MM.1S (cell line): ENCODE measurements around the gene DNTTIP2.

Experiments
- DNase-seq: peaks from one replicate; pipeline ENCODE4 v3.0.0-alpha.2; 2015
- H2AFZ ChIP-seq: fragments of 300-600 bp; sonication (generic); 2 replicates; pipeline ENCODE4 v1.6.0; 2016; ENCODE audit warnings: antibody characterized with exemption, low read length
- H3F3A ChIP-seq: fragments of 300-600 bp; sonication (generic); 2 replicates; pipeline ENCODE4 v1.6.1; 2016; ENCODE audit warnings: mild to moderate bottlenecking, antibody characterized with exemption, low read length, moderate library complexity, mixed read lengths; ENCODE audit not compliant: insufficient read depth
- H3K27ac ChIP-seq: fragments of 300-600 bp; sonication (generic); 2 replicates; pipeline ENCODE4 v1.5.1; 2016; ENCODE audit warnings: mild to moderate bottlenecking, low read length
- H3K27me3 ChIP-seq: fragments of 300-600 bp; sonication (generic); replicated peaks from 2 replicates; pipeline ENCODE4 v1.6.0; 2016; ENCODE audit warnings: low read length; ENCODE audit not compliant: insufficient read depth
- H3K36me3 ChIP-seq: fragments of 300-600 bp; sonication (generic); replicated peaks from 2 replicates; pipeline ENCODE4 v1.6.1; 2016; ENCODE audit warnings: mild to moderate bottlenecking, low read length, mixed read lengths; ENCODE audit not compliant: insufficient read depth
- H3K4me1 ChIP-seq: fragments of 300-600 bp; sonication (generic); 2 replicates; pipeline ENCODE4 v1.6.1; 2016; ENCODE audit warnings: low read length, mixed read lengths
- H3K4me2 ChIP-seq: fragments of 300-600 bp; sonication (generic); 2 replicates; pipeline ENCODE4 v1.6.0; 2016; ENCODE audit warnings: low read depth, low read length
- H3K4me3 ChIP-seq: fragments of 300-600 bp; sonication (generic); 2 replicates; pipeline ENCODE4 v1.5.1; 2016; ENCODE audit warnings: low read length, mixed read lengths
- H3K79me2 ChIP-seq: fragments of 300-600 bp; sonication (generic); 2 replicates; pipeline ENCODE4 v1.6.1; 2016; ENCODE audit warnings: mixed run types, low read length, mixed read lengths
- H3K9ac ChIP-seq: fragments of 300-600 bp; sonication (generic); 2 replicates; pipeline ENCODE4 v1.6.1; 2016; ENCODE audit warnings: low read length, mixed read lengths
- H3K9me2 ChIP-seq: fragments of 300-600 bp; sonication (generic); replicated peaks from 2 replicates; pipeline ENCODE4 v1.6.1; 2016; ENCODE audit warnings: mild to moderate bottlenecking, low read length, mixed read lengths; ENCODE audit not compliant: insufficient read depth
- H3K9me3 ChIP-seq: fragments of 300-600 bp; sonication (generic); replicated peaks from 2 replicates; pipeline ENCODE4 v1.6.1; 2016; ENCODE audit warnings: mild to moderate bottlenecking, low read length, mixed read lengths; ENCODE audit not compliant: insufficient read depth
- H4K20me1 ChIP-seq: fragments of 300-600 bp; sonication (generic); 2 replicates; pipeline ENCODE4 v1.6.1; 2016; ENCODE audit warnings: mild to moderate bottlenecking, low read length, moderate library complexity, mixed read lengths; ENCODE audit not compliant: insufficient read depth
- EZH2 ChIP-seq: fragments of 300-600 bp; sonication (generic); optimal IDR thresholded peaks from 2 replicates; pipeline ENCODE3; 2017; ENCODE audit warnings: low read depth, mild to moderate bottlenecking, antibody characterized with exemption, low read length, mixed read lengths
- EZH2phosphoT487 ChIP-seq: fragments of 300-600 bp; sonication (generic); IDR thresholded peaks from 2 replicates; pipeline ENCODE4 v1.6.1; 2018; ENCODE audit warnings: antibody characterized with exemption, low read length
- TF ChIP-seq, protein P1 (sequence below): fragments of 300-600 bp; sonication (generic); IDR thresholded peaks from 2 replicates; pipeline ENCODE4 v1.5.1; 2016; ENCODE audit warnings: antibody characterized with exemption, low read length, mixed read lengths

Gene DNTTIP2

DNA sequence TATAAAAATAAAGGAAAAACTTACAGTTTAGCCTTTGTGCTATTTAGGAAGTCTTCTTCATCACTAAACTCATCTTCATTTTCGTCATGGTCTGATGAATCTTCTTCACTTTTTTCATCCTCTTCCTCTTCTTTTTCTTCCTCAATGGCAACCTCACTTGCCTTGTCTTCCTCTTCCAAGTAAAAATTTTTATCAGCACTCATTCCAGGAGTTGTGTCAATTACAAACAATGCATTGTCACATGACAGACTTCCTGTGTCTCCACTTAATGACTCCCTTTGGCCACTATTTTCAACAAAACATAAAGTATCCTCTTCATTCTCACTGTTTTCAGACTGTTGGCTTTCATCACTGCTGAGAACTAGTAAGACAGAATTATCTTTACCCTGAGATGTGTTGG, 2.8 kb downstream of the DNTTIP2 start:
- Histone ChIP-seq H3K9me2 (no peaks in the 10 kb centered on the region), H3K36me3 (no peaks in the 10 kb centered on the region; the same call in 1 of the 2 replicates), H3K27me3 (no peaks in the 10 kb centered on the region), H3K4me1 (no peaks in the 10 kb centered on the region; the same call in 1 of the 2 replicates), H3K9me3 (no peaks in the 10 kb centered on the region), H3K9ac (no peak overlapping the region), H2AFZ (no peak overlapping the region), H3K4me3 (no peak overlapping the region), H3F3A (0 out of 2 replicates have a peak, but pooled peaks cover 3% of the 10 kb centered on the region), H3K79me2 (peaks cover 33% of the 10 kb centered on the region), H3K4me2 (peak overlapping the region; percentile 15; the same call in 1 of the 2 replicates), H3K27ac (no peak overlapping the region), H4K20me1 (no peaks in the 10 kb centered on the region)
- TF ChIP-seq EZH2phosphoT487 (no peak), EZH2 (no peak)
- TF ChIP-seq, protein P1, sequence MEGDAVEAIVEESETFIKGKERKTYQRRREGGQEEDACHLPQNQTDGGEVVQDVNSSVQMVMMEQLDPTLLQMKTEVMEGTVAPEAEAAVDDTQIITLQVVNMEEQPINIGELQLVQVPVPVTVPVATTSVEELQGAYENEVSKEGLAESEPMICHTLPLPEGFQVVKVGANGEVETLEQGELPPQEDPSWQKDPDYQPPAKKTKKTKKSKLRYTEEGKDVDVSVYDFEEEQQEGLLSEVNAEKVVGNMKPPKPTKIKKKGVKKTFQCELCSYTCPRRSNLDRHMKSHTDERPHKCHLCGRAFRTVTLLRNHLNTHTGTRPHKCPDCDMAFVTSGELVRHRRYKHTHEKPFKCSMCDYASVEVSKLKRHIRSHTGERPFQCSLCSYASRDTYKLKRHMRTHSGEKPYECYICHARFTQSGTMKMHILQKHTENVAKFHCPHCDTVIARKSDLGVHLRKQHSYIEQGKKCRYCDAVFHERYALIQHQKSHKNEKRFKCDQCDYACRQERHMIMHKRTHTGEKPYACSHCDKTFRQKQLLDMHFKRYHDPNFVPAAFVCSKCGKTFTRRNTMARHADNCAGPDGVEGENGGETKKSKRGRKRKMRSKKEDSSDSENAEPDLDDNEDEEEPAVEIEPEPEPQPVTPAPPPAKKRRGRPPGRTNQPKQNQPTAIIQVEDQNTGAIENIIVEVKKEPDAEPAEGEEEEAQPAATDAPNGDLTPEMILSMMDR = no peak
- DNase-seq = no peak

DNA sequence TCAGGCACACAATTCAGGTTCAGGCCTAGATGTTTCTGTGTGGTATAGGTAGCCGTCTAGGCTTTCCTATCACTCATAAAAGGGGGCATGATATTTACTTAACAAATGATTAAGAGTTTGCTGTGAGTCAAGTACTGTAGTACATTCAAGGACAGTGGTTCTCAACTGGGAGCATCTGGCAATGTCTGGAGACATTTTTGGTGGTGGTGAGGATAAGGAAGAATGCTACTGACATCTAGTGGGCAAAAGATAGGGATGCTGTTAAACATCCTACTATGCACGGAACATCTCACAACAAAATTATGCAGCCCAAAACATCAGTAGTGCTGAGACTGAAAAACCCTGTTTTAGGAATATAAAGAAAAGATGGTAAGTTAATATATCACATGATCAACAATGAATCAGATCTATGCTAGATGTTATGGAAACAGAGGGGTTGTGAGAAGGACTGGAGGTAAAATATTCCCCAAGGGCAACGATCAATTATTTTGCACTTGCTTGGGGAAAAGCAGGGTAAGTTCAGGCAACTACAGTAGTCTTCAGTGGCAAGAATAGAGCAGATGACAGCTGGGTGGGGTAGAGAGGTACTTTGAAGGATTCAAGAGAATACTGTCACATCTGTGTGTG, 4.9 kb downstream of the DNTTIP2 start:
- Histone ChIP-seq H3K4me3 (no peak overlapping the region), H3K9me2 (no peaks in the 10 kb centered on the region), H3K4me2 (no peak overlapping the region), H3K27me3 (no peaks in the 10 kb centered on the region), H3K9me3 (no peaks in the 10 kb centered on the region), H2AFZ (no peak overlapping the region), H3K27ac (no peak overlapping the region), H3K4me1 (no peaks in the 10 kb centered on the region; the same call in 1 of the 2 replicates), H3K9ac (no peak overlapping the region), H3K79me2 (peaks cover 33% of the 10 kb centered on the region), H4K20me1 (no peaks in the 10 kb centered on the region), H3F3A (no peaks in the 10 kb centered on the region), H3K36me3 (no peaks in the 10 kb centered on the region; the same call in 1 of the 2 replicates)
- TF ChIP-seq EZH2phosphoT487 = no peak
- TF ChIP-seq, protein P1 = peak; percentile 35
- no peak for DNase-seq

DNA sequence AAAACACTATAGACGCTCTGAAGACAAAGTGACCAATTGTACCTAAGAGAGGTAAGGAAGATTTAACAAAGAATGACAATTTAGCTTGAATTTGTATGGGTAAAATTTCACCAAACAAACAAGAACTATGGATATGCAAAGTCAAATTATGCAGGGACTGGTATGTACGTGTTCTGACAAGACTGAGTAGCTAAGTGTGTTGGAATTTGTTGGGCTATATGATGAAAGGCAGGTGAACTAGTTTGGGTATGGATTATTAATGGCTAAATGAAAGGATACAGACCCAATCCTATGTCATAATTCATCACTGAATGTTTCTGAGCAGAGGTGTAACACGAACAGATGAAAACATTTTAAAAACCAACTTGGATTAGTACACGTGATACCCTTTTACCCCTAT, 7.6 kb downstream of the DNTTIP2 start:
- Histone ChIP-seq H3K4me1 (no peaks in the 10 kb centered on the region), H3K9ac (no peak overlapping the region), H4K20me1 (no peaks in the 10 kb centered on the region), H3K27me3 (no peaks in the 10 kb centered on the region), H3K36me3 (no peaks in the 10 kb centered on the region; the same call in 1 of the 2 replicates), H3F3A (no peaks in the 10 kb centered on the region), H3K4me3 (no peak overlapping the region), H3K9me2 (no peaks in the 10 kb centered on the region), H3K9me3 (no peaks in the 10 kb centered on the region), H3K27ac (no peak overlapping the region), H3K4me2 (no peak overlapping the region), H3K79me2 (peaks cover 5% of the 10 kb centered on the region), H2AFZ (no peak overlapping the region)
- TF ChIP-seq EZH2 = no peak
- no peak for TF ChIP-seq EZH2phosphoT487
- TF ChIP-seq, protein P1 = no peak
- no peak for DNase-seq
